GM21825 (cell line): ENCODE measurements around the gene NOTCH2.
"Not testable (repeated sequence)": the region's sequence is repeated elsewhere in the genome, so short reads cannot be mapped to it uniquely, and the experiment has no call there.

Experiments used
- ATAC-seq: cut with Tn5 transposase; IDR thresholded peaks from one replicate; pipeline ENCODE4 v1.9.1; 2021; ENCODE audit warnings: mild to moderate bottlenecking, moderate library complexity; ENCODE audit not compliant: unreplicated experiment

The NOTCH2 gene

DNA sequence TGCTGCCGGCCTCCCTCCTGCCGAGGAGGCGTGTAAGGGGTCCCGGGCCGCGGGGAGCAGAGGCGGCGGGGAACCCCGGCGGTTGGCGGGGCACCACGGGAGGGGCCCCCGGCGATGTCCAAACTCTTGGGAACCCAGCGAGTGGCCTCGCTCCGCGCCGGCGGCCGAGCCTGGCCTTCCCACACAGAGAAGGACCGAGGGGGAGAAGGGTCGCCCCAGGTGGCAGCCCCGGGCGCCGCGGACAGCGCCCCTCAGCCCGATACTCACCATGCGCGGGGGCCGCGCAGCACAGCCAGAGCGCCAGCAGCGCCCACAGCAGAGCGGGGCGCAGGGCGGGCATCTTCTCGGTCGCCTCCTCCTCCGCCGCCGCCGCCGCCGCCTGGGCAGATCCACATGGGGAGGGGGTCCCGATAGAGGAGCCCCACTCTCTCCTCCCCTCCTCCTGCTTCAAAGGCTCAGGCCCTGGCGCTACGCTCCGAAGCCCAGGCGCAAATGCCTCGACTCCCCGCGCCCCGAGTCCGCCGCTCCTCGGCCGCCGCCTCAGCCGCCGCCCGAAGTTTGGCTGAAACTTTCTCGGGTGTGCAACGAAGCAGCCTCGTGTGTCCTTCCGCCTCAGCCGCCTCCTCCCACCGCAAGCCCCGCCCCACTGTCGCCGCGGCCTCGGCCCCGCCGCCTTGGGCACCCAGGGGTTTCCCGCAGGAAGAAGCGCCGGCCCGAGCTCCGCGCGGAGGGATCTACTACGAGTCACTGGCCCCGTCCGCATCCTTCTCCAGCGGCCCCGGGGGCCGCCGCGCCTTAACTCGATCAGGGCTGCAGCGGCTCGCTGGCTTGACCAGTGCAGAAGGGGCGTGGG, at the start of gene NOTCH2:
TSS of gene NOTCH2 (minus strand) at position 596 of the 853 bp plus-strand sequence. CDS start at position 340, 256 bp downstream.
- ATAC-seq: not testable (repeated sequence)

DNA sequence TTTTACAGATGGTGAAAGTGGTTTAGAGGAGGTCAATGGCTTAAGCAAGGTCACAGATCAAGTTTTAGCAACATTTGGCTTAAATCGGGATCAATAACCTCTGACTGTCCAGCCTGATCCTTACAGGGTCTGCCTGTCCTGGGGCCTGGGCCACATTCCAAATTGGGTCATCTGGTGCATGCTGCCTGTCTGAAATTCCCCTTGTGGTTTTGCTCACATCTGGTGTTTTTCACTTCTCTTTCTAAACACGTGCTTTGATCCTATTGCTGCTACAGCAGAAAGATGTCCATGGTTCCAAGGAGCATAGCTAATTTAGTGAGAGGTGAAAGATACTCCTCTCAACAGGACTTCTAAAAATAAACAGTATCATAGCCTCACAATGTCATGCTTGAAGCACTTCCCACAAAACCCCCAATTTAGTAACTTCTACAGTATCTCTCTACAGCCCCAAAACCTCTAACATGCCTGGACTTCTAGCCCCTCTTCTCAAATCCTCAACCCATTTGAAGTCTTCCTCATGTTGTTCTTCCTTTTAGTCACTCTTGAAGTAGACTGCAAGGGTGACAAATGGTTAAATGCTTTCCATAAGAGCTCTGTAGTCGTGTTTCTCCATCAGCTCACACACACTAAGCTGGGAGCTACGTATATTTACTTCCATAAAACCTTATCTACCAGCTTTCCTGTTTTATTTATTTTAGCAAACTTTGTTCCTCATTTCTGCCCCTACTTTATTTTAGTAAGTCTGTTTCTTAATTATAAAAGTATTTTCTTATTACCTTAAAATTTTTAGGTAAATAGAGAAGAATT, 48.1 kb upstream of the NOTCH2 start:
- ATAC-seq: peak; percentile 67

DNA sequence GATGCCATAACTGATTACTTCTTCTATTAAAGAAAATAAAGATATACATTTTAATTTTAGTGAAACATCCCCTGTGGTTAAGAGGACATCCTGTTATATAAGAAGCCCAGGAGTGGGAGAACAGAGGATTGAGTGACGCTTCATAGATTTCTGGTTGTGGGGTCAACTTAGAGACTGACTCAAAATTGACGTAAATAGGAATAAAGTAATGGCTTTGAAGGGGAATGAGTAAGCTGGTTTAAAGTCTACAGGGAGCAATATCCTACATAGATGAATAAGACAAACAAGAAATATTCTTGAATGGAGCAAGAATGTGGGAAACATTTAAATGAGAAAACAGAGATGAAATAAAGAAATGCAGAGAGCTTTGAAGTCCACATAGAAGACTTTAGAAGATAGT, 46.6 kb upstream of the NOTCH2 start:
- not testable (repeated sequence) for ATAC-seq

DNA sequence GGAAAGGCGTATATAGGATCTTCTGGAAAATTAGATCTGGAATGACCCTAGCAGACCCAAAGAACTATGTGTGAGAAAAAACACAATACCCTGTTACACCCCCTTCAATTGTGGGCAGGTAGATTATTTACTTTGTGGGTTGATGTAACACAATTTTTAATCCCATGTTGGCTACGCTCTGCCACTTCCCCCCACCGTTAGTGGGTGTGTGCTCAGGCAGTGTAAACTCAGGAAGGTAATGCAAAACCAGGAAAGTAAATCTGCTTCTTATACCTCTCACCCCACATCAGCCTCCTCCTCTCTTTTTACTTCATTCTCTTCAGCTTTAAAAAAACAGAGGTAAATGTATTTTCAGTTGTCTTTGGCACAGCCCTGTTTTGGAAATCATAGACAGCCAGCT, 43.7 kb upstream of the NOTCH2 start:
- ATAC-seq: not testable (repeated sequence)

DNA sequence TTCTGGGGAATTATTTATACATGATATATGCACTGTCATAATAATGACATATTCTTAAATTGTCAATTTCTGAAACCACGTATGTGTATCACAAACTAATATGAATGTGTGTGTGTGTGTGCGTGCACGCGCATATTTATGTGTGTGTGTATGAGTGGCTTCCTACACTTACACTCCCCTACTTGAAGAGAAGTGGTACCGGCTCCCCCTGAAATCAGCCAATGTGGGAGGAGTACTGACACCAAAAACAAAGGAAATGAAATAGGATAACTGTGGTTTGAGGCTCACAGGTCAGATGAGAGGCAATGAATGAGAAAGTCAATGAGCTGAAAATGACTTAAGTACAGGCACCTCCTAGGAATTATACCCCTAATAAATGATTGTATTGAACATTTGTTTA, 42.8 kb upstream of the NOTCH2 start:
- not testable (repeated sequence) for ATAC-seq

DNA sequence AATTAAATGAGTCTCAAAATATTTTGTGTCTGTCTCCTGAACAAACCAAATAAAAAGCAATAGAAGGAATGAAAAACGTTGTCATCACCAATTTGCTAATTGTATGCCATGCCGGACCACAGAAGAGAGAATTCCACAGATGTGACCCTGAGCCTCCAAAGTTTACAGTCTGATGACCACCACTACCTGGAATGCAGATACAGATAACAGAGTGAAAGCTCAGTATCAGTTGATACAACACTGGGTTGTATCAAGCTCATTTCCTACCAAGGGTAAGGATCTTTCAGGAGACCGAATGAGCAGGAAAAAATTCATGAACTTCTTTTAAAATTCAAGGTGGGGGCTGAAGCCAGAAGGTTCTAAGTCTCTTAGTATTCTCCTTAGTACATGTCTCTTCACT, 42.3 kb upstream of the NOTCH2 start:
- not testable (repeated sequence) for ATAC-seq

DNA sequence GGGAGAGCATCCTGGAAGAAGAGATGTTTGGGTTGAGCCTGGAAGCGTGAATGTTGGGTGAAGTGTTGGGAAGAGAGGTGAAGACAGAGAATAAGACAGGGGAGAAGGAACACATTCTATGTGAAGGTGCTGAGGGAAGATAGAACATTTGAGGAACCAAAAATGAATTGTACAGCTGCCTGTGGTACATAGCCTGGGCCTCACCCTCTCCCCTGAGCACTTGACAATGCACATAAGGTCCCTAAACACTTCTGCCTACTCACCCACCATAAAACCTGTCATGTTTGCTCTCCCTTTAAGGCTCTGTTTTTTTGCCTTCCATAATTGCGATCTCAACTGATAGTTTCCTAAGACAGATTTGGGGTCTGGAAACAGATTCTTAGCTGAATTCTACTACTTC, 41.5 kb upstream of the NOTCH2 start:
- not testable (repeated sequence) for ATAC-seq

DNA sequence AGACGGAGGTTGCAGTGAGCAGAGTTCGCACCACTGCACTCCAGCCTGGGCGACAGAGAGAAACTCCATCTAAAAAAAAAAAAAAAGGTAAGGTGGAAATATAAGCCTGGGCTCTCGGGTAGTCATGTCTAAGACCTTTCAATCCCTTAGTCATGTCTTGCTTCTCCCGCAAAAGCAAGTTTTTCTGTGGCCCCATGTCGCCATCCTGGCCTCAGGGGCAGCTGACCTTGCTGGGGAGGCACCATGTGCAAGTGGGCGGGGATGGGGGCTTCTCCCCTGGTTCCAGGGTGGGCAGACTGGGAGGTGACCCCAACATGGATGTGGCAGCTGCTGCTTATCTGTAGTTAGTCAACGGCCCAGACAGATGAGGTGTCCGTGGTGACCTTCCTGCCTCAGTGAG, 40.2 kb upstream of the NOTCH2 start:
- not testable (repeated sequence) for ATAC-seq

DNA sequence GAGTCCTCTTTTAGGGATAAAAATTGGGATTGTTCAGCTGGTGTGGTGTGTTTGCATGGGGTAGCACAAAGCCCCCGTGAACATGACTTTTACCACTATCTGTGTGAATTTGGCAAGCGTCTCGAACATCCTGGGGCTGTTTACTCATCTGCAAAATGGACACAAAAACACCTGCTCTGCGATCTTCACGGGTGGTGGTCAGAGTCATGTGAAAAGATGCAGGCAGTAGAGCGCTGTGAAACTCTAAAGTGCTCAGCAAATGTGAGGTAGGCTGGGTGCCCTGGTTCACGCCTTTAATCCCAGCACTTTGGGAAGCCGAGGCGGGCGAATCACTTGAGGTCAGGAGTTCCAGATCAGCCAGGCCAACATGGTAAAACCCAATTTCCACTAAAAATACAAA, 39.7 kb upstream of the NOTCH2 start:
- ATAC-seq: not testable (repeated sequence)

DNA sequence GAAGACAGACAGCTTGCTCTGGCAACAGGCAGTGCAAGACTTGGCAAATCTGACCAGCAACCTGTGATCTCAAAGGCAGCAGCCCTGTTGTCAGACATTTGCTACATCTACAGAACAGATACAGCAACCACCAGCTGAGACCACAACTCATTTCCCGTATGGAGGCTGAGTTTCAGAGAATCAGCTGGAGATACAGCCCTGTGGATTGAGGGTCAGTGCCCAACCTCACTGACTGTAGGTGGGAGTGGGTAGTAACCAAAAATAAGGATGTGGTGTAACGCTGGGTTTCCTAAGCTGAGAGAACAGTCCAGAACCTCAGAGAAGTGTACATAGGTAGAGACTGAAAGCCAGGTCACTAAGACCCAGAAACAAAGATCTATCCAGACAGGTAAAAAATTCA, 35.8 kb upstream of the NOTCH2 start:
- not testable (repeated sequence) for ATAC-seq

DNA sequence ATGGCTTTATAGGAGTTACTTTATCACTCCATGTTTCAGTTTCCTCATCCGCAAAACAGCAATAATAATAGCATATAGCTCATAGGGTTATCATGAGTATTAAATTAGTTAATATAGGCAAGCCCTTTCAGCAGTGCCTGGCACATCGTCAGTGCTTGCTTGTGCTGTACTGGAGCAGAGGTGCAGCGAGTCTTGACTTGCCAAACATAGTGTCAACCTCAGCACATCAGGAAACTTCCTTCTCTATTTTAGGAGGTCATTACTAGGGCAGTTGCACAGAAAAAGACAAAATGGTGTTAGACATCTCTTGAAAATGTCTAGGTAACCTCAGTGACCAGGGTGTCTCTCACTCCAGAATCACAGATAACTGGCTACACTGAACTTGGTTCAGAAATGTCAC, 34.3 kb upstream of the NOTCH2 start:
- not testable (repeated sequence) for ATAC-seq

DNA sequence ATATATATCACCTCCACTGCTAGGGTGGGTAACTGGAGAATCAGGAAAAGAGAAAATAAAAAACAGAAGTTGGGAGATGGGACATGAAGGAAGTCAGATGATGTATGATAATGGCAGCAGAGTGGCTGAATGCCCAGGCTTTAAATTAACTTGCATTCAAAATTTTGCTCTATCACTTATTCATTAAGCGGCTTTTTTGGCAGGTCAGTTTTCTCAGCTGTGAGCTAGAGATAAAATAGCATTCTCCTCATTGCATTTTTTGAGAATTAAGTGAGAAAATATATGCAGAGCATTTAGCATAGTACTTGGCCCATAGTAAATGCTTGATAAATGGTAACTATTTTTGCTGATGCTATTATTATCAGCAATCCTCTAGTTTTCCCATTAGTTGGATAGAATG, 32.1 kb upstream of the NOTCH2 start:
- ATAC-seq: not testable (repeated sequence)

DNA sequence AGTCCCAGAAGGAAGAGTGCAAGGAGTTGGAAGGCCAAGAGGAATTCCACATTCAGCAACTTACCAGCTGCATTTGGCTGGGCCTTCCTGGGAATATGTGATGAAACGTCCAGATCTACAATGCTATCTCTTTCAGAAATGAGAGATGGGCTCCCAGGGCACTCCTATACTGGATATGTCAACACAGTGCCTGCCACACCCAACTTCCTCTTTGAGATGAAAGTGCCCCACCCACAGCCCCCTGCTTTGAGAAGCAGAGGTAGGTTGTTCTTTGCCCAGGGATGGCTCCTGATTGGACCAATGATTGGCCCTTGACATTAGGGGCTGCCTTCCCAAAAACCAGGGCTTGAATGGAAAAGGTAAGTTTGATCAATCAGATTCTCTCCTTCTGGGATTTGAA, 31.1 kb upstream of the NOTCH2 start:
- not testable (repeated sequence) for ATAC-seq

DNA sequence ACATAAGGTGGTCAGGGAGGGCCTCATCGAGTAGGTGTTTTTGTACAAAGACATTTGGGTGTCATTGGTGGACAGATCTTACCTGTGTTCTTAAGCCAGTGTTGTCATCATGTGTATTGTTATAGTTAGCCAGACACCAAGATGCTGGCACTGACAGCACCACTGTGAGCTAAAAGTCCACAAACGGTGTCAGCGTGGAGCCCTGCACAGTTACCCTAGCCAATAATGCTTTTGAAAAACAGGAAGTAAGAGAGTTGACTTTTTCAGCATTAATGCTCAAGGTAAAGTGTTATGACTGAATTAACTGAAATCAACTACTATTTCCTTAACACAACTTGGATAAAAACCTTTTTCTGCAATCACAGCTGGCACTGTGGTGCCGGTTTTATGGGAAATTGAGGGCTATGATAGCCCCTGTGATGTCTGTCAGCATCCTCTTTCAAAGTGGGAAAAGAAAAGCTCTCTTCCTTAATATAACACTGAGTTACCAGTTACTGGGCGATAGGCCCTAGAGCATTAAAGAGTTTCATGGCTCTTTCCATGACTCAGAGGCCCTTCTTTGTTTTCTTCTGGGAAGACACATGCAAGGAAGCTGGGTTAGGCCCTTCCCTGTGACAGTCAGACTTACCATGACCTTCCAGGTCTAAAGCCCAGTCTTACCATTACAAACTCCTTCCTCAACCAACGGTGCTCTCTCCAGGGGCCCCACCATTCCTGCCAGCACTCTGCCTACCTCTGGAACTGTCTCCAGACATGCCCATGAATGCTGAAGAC, 29.7 kb upstream of the NOTCH2 start:
- not testable (repeated sequence) for ATAC-seq

DNA sequence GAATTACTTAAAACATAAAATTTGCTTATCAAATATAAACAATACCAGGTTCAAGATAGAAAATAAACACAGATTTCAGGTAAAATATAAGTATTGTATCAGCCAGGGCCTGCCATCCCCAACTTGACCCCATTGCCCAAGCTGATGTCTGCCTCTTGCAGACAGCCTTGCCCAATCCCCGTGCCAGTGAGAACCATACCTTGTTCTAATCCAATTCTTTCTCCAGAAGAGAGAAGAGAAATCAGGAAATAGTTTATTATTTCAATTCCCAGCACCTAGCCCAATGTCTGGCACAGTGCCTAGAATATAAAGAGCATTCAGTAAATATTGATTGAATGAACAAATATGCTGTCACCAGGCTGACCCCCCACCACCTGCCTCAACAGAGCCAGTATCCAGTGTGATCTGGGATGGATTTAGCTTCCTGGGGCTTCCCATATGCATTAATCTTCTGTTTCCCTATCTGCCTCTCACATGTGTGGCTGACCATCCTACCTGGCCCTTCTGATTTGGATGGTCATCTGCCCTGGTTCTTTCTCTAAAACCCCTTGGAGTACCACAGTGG, 27.6 kb upstream of the NOTCH2 start:
- ATAC-seq: not testable (repeated sequence)

DNA sequence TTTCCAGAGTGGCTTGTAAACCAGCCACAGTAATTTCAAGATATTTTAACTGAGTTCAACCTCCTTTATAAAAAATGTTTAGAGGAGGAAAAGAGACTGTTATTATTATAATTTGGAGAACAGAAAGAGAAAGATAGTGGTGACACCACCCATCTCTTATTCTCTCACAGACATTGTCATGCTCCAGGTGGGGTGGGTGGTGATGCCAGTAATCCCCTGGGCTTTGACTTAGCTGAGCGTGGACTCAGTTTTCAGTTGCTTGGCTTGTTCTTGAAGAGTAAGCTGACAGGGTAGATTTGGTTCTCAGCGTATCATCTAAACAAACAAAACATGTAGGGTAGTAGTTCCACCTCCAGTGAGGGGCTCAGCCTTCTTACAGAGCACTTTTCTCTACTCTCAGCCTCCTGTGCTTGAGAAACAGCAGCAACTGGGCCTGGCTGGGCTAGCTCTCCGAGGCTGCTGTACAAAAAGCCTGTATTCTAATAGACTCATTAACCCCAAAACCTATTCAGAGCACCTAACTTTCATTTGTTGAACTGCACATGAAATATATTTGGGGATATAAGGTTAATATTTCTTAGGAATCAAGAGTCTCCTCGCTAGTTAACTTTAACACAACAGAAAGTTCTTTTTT, 24.2 kb upstream of the NOTCH2 start:
- ATAC-seq: not testable (repeated sequence)

DNA sequence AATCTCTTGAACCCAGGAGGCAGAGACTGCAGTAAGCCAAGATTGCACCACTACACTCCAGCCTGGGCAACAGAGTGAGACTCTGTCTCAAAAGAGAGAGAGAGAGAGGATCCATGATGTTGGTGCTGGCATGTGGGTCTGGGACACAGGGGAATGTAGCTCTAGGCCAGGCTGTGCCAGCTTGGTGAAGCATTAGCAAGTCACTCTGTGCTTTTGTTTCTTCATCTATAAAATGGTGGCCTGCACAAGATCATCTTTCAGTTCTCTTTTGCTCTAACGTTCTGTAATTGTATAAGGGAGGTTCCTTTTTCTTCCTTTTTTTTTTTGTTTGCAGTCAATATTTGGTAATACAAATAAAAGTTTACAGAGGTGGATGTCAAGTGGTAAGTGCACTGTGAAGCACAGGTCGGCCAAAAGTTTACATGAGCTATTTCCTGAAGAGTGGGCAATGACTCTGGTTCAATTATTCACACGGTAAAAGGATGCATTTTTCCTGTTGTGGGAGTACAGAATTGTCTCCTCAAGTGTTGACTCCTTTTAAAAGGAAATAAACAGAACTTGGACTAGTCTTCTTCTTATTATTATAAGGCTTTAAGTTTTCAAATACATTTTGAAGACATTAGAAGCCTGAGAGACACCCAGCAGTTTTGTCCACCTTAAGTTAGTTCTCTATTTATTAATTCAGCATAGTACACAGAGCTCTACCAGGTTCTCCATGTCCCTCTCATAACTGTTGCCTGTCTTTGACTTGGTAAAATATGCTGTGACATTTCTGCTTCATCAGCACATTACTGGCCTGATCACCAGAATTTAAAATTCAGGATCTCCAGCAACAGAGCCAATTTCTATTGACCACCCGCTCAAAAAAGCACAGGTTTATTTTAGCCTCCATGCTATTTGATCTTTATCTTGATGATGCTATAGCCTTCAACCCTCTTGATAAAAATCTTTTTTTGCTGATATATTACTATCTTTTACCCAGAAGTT, 23.1 kb upstream of the NOTCH2 start:
- not testable (repeated sequence) for ATAC-seq

DNA sequence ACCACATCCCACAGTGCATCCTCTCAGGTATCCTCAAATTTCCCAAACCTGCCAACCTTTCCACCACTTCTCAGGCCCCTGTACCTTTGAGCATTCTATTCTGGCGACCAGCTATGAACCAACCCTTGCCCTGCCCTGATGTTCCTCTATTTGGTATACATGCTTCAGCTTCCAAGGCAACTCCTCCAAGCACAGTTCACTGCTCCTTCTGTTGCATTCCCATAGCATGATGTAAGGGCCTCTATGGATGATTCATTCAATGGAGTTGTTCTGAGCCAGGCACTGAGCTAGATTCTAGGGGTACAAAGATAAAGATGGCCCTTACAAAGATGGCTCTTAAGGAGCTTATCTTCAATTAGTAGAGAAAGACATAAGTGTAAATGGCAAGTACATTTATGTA, 21.4 kb upstream of the NOTCH2 start:
- ATAC-seq: not testable (repeated sequence)

DNA sequence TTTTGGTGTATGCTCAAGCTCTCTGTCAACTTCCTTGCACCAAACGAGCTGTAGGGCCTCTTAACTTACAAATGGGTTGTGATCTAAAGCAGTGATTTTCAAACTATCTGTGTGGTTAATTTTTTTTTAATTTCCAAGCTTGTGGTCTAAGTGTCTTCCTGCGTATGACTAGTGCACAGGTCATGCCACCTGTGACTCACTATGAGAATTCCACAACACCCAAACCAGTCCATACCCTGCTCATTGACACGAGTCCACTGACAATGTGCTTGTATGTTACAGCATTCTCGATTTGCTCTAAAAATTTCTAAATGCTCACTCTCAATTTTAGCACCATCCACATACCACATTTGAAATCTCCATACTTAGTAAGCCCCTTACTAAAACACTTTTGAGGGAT, 18.5 kb upstream of the NOTCH2 start:
- not testable (repeated sequence) for ATAC-seq
